Mucosa of stomach (tissue), 1 donor: Measurements from ENCODE around the gene MTF2.
A peak's percentile ranks its signal among the peaks of the same experiment; 100 is the strongest.
"Not testable (repeated sequence)": the region's sequence is repeated elsewhere in the genome, so short reads cannot be mapped to it uniquely, and the experiment has no call there.

Source experiments
- H3K27me3 ChIP-seq: one replicate; pipeline ENCODE4 v1.7.0; 2013; ENCODE audit warnings: mild to moderate bottlenecking, low read length; ENCODE audit not compliant: control insufficient read depth, insufficient read depth
- H3K36me3 ChIP-seq: one replicate; pipeline ENCODE4 v1.7.0; 2013; ENCODE audit warnings: low read length; ENCODE audit not compliant: control insufficient read depth, insufficient read depth
- H3K4me1 ChIP-seq: one replicate; pipeline ENCODE4 v1.7.0; 2013; ENCODE audit warnings: mild to moderate bottlenecking, low read length; ENCODE audit not compliant: control insufficient read depth, insufficient read depth
- H3K4me3 ChIP-seq: one replicate; pipeline ENCODE4 v1.7.0; 2013; ENCODE audit warnings: low read length
- H3K9ac ChIP-seq: one replicate; pipeline ENCODE4 v1.7.0; 2013; ENCODE audit warnings: mild to moderate bottlenecking, low read length, moderate library complexity
- H3K9me3 ChIP-seq: one replicate; pipeline ENCODE4 v1.7.0; 2013; ENCODE audit warnings: mild to moderate bottlenecking, low read length, moderate library complexity; ENCODE audit not compliant: control insufficient read depth
- donor health status: Pancreatic carcinoma.

Gene MTF2

DNA sequence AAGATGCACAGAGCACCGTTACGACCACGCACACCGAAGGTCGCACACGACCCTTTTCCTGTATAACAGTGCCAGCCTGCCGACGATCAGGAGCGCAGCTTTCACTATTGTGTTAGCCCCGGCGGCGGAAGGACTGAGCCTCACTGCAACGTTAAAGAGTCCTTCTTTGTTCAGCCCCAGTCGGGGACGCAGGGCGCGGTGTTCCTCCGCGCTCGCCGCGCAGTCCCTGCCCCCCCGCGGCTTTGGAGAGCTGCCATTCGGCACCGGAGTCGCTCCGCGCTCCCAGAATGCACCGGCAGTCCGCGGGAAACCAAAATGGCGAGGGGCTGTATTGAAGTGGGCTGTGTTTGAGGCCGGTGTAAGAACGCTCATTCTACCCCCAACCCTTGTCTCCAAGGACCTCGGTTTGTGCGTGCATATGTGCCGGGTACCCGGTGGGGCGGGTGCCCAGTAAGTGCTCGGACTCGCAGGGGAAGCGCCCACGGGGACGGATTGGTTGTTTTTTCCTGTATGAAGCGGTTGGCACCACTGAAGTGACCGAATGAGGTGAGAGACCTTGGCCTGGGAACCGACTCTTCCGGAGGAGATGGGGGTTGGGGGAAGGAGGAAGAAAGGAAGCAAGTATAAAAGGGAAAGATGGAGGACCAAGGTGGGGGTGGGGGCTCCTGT, at the start of gene MTF2:
TSS of gene MTF2 (plus strand) at position 298 of the 669 bp plus-strand sequence. CDS start at position 542, 244 bp downstream.
- Histone ChIP-seq H3K4me3 (peak within 1 kb of the TSS; percentile 99), H3K9ac (peak within 1 kb of the TSS; percentile 98), H3K9me3 (no peaks in the 10 kb centered on the region)

GRCh38 chr1:93029317-93029716, 49.8 kb upstream of the MTF2 start:
- Histone ChIP-seq H3K9ac (no peak overlapping the region), H3K9me3 (no peaks in the 10 kb centered on the region), H3K4me1 (no peaks in the 10 kb centered on the region), H3K4me3 (no peak overlapping the region), H3K36me3 (no peaks in the 10 kb centered on the region), H3K27me3 (no peaks in the 10 kb centered on the region)

More for the DNA sequence above, at the start of gene MTF2:
- Histone ChIP-seq H3K27me3 (no peaks in the 10 kb centered on the region), H3K4me1 (peaks cover 13% of the 10 kb centered on the region), H3K36me3 (no peaks in the 10 kb centered on the region)

GRCh38 chr1:93030191-93030590, 48.9 kb upstream of the MTF2 start:
- not testable (repeated sequence) for H3K36me3 ChIP-seq, H3K4me3 ChIP-seq, H3K27me3 ChIP-seq, H3K9me3 ChIP-seq, H3K4me1 ChIP-seq, H3K9ac ChIP-seq

GRCh38 chr1:93031711-93032110, 47.4 kb upstream of the MTF2 start:
- Histone ChIP-seq H3K27me3 (no peaks in the 10 kb centered on the region), H3K4me1 (no peaks in the 10 kb centered on the region), H3K4me3 (no peak overlapping the region), H3K36me3 (no peaks in the 10 kb centered on the region), H3K9me3 (no peaks in the 10 kb centered on the region), H3K9ac (no peak overlapping the region)

GRCh38 chr1:93033029-93033428, 46.1 kb upstream of the MTF2 start:
- Histone ChIP-seq H3K36me3 (no peaks in the 10 kb centered on the region), H3K9me3 (no peaks in the 10 kb centered on the region), H3K27me3 (no peaks in the 10 kb centered on the region), H3K9ac (no peak overlapping the region), H3K4me1 (no peaks in the 10 kb centered on the region), H3K4me3 (no peak overlapping the region)

DNA sequence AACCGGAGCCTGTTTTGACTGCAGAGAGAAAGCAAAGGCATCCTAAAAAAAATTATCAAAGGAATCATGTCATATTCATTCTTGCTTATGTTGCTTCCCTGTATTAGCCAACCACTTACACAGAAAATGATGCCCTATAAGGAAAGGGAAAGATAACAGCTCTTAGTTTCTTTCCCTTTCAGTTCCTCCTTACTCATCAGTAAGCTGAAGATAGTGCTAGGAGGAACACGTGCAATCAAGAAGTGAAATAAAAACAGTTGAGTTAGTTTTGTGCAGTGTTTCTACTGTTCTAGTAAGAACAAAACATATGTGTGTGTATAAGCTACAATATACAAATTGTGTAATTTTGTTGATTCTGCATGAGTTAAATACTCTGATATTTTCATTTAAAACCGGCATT, 45.3 kb upstream of the MTF2 start:
- Histone ChIP-seq H3K27me3 (no peaks in the 10 kb centered on the region), H3K4me3 (no peak overlapping the region), H3K36me3 (no peaks in the 10 kb centered on the region), H3K4me1 (no peaks in the 10 kb centered on the region), H3K9me3 (no peaks in the 10 kb centered on the region), H3K9ac (no peak overlapping the region)

DNA sequence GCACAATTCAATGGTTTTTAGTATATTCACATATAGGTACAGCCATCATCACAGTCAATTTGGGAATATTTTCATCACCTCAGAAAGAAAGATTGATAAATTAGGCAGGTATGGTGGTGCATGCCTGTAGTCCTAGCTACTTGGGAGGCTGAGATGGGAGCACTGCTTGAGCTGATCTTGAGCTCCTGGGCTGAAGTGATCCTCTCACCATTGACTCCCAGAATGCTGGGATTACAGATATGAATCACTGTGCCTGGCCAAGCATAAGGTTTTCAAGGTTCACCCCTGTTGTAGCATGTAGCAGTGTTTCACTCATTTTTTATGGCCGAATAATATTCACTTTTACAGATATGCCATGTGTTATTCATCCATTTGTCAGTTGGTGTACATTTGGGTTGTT, 44.7 kb upstream of the MTF2 start:
- H3K27me3 ChIP-seq = no peaks in the 10 kb centered on the region
- no peak overlapping the region for H3K9ac ChIP-seq
- H3K36me3 ChIP-seq = no peaks in the 10 kb centered on the region
- H3K4me1 ChIP-seq = no peaks in the 10 kb centered on the region
- H3K4me3 ChIP-seq = no peak overlapping the region
- H3K9me3 ChIP-seq = no peaks in the 10 kb centered on the region

GRCh38 chr1:93036672-93037071, 42.4 kb upstream of the MTF2 start:
- Histone ChIP-seq H3K4me3 (no peak overlapping the region), H3K9me3 (no peaks in the 10 kb centered on the region), H3K27me3 (no peaks in the 10 kb centered on the region), H3K9ac (no peak overlapping the region), H3K36me3 (no peaks in the 10 kb centered on the region), H3K4me1 (no peaks in the 10 kb centered on the region)

DNA sequence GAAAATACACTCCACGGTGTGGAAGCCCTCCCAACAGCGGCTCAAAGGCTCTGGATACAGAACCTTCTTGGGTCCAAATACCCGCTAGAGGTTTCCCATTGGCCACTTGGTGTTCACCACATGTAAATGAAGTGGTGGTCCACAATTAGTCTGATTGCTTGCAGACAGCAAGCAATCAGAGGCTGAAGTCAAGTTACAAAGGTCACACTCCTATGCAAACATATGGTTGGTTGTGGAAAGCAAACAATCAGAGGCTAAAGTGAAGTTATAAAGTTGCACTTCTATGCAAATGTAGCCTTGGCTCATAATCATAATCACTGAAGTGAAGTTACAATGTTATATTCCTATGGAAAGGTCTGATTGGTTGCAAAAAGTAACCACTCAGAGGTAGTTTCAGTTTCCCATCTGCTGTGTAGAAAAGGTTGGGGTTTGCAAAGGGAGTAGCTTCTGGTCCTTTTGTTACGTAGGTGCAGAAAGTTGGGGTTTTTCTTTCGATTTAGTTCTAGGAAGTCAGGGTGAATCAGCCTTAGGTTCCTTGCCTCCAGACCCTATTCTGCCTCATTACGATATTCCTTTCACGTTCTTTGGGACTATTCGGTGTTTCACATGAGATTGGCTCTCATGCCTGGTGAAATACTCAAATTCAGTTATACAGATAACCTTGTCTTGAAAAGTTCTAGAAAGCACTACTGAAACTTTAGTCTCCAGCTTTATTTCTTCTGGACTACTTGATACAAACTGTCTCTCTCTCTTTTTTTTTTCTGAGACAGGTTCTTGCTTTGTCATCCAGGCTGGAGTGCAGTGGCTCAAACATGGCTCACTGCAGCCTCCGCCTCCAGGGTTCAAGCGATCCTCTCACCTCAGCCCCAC, 36.7 kb upstream of the MTF2 start:
- Histone ChIP-seq H3K27me3 (no peaks in the 10 kb centered on the region), H3K4me3 (no peak overlapping the region)

GRCh38 chr1:93043057-93043557, 36.0 kb upstream of the MTF2 start:
- Histone ChIP-seq H3K27me3 (no peaks in the 10 kb centered on the region), H3K4me1 (no peaks in the 10 kb centered on the region), H3K4me3 (no peak overlapping the region)

More for the DNA sequence above, 36.7 kb upstream of the MTF2 start:
- Histone ChIP-seq H3K9ac (peak overlapping the region; percentile 9), H3K4me1 (no peaks in the 10 kb centered on the region), H3K9me3 (no peaks in the 10 kb centered on the region), H3K36me3 (no peaks in the 10 kb centered on the region)

DNA sequence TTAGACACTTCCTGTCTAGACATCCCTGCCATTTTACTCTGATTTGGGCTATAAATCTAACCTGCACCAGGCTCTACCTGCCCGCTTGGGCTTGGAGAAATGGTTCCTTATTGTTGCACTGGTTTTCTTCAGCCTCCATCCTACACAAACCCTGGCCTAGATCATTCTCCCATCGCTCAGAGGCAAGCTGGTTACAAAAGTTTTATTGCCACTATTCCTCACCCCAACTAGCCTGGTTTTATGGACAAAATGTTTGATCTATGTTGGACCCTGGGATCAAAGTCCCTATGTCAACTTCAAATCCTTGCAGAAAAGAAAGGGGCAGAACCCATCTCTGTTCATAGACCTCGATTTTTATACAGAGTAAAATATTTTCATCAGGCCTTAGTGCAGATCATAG, 31.5 kb upstream of the MTF2 start:
- Histone ChIP-seq H3K9me3 (no peaks in the 10 kb centered on the region), H3K4me3 (no peak overlapping the region), H3K27me3 (no peaks in the 10 kb centered on the region), H3K36me3 (no peaks in the 10 kb centered on the region), H3K9ac (no peak overlapping the region), H3K4me1 (no peaks in the 10 kb centered on the region)

More at GRCh38 chr1:93043057-93043557, 36.0 kb upstream of the MTF2 start:
- Histone ChIP-seq H3K9me3 (no peaks in the 10 kb centered on the region), H3K36me3 (no peaks in the 10 kb centered on the region), H3K9ac (peak overlapping the region; percentile 9)

DNA sequence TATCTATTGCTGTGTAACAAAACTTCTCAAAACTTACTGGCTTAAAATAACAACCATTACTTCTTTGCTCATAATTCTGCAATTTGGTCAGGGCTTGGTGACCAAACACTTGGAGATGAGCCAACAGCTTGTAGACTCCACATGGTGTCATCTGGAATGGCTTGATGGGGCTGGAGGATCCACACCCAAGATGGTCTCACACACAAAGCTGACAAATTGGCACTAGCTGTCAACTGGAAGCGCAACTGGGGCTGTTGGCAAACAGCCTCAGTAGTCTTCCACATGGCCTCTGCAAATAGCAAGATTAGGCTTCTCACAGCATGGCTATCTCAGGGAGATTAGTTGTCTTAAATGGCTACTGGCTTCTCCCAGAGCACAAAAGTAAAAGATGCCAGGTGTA, 27.1 kb upstream of the MTF2 start:
- no peak overlapping the region for H3K4me3 ChIP-seq
- H3K36me3 ChIP-seq = no peaks in the 10 kb centered on the region
- H3K9ac ChIP-seq = no peak overlapping the region
- no peaks in the 10 kb centered on the region for H3K9me3 ChIP-seq
- H3K27me3 ChIP-seq = no peaks in the 10 kb centered on the region
- H3K4me1 ChIP-seq = no peaks in the 10 kb centered on the region
